ENCODE measurements around the gene IFI27L1.

DNA sequence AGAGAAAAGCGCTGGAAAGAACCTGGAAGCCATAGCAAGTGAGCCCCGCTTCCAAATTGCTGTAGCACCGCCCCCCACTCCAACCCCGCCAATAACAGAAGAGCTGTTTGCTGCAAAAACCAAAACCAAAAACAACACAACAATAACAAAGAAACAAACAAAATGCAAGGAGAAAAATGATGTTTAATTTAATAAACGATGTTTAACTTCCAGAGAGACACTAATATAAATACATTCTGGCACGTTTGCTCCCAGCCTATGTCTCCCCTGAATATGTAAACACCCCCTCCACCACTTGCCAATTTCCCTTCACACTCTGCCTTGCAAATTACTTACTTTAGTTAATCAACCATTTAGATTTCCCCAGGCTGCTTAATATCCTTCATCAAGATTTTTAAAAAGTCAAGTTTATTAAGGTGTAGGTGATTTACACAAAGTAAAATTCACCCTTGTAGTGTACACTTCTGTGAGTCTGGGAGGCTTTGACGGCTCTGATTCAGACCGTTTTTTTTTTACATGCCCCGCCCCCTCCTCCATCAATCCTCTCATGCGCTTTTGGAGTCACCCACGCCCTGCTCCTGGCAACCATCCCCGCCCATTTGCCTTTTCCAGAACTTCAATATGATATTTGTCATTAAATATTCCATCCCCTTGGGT is 48.8 kb downstream of the IFI27L1 start:
- TF ChIP-seq ESRRA (CRISPR knock-in tag; IDR thresholded peaks at IDR 0.05; ENCODE audit: low read depth), result no peak
- TF ChIP-seq EP300 (IDR thresholded peaks at IDR 0.05; ENCODE audit: low read depth in 2 of 2, low read length in 2 of 2), result no peak
- no peak for TF ChIP-seq EP300 (CRISPR knock-in tag; IDR thresholded peaks at IDR 0.05; ENCODE audit: borderline replicate concordance)
- no peak for TF ChIP-seq ZFP90 (CRISPR knock-in tag; IDR thresholded peaks at IDR 0.05; ENCODE audit: borderline replicate concordance)
- TF ChIP-seq, protein P1, sequence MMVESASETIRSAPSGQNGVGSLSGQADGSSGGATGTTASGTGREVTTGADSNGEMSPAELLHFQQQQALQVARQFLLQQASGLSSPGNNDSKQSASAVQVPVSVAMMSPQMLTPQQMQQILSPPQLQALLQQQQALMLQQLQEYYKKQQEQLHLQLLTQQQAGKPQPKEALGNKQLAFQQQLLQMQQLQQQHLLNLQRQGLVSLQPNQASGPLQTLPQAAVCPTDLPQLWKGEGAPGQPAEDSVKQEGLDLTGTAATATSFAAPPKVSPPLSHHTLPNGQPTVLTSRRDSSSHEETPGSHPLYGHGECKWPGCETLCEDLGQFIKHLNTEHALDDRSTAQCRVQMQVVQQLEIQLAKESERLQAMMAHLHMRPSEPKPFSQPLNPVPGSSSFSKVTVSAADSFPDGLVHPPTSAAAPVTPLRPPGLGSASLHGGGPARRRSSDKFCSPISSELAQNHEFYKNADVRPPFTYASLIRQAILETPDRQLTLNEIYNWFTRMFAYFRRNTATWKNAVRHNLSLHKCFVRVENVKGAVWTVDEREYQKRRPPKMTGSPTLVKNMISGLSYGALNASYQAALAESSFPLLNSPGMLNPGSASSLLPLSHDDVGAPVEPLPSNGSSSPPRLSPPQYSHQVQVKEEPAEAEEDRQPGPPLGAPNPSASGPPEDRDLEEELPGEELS (CRISPR knock-in tag; IDR thresholded peaks at IDR 0.05), result no peak
- no peak for TF ChIP-seq EZH2 (conservative IDR thresholded peaks at IDR 0.05; ENCODE audit: low read depth, low read length)
- TF ChIP-seq, protein P2, sequence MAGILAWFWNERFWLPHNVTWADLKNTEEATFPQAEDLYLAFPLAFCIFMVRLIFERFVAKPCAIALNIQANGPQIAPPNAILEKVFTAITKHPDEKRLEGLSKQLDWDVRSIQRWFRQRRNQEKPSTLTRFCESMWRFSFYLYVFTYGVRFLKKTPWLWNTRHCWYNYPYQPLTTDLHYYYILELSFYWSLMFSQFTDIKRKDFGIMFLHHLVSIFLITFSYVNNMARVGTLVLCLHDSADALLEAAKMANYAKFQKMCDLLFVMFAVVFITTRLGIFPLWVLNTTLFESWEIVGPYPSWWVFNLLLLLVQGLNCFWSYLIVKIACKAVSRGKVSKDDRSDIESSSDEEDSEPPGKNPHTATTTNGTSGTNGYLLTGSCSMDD (CRISPR knock-in tag; IDR thresholded peaks at IDR 0.05), result no peak
- TF ChIP-seq RBM22 (optimal IDR thresholded peaks at IDR 0.05; ENCODE audit: low read length), result no peak
- TF ChIP-seq ZNF891 (CRISPR knock-in tag; IDR thresholded peaks at IDR 0.05), result no peak
